ENCODE results near the gene TPT1.

The TPT1 gene

GRCh38 chr13:45333977-45334922 is 6.7 kb downstream of the TPT1 start:
- DNase-seq (ENCODE audit: insufficient read length, low spot score), result no peak
- TF ChIP-seq POLR2AphosphoS5 (IDR thresholded peaks at IDR 0.05; ENCODE audit: low read depth, low read length) (peak; percentile 5; the same call in 1 of the 2 replicates), TAF1 (IDR thresholded peaks at IDR 0.05; ENCODE audit: low read depth, low read length) (no peak), POLR2A (IDR thresholded peaks at IDR 0.05; ENCODE audit: low read depth, low read length) (peak; percentile 27; the same call in 1 of the 2 replicates)
- FAIRE-seq, result peak; percentile 16

- DNase-seq (ENCODE audit: insufficient read length, low spot score) (no peak), FAIRE-seq (no peak)
- TF ChIP-seq POLR2AphosphoS5 (IDR thresholded peaks at IDR 0.05; ENCODE audit: low read depth, low read length), result no peak
- no peak; the same call in 1 of the 2 replicates for TF ChIP-seq POLR2A (IDR thresholded peaks at IDR 0.05; ENCODE audit: low read depth, low read length)
- no peak for TF ChIP-seq POU2F2 (IDR thresholded peaks at IDR 0.05; ENCODE audit: low read depth, low read length)
Observed at GRCh38 chr13:45333251-45333976, 7.6 kb downstream of the TPT1 start.

- no peak for DNase-seq (ENCODE audit: insufficient read length, low spot score)
- FAIRE-seq, result no peak
- TF ChIP-seq POLR2A (IDR thresholded peaks at IDR 0.05; ENCODE audit: low read depth, low read length) (peak; percentile 40; the same call in 1 of the 2 replicates), POU2F2 (IDR thresholded peaks at IDR 0.05; ENCODE audit: low read depth, low read length) (no peak)
Observed at GRCh38 chr13:45332831-45333219, 8.2 kb downstream of the TPT1 start.

GRCh38 chr13:45332036-45332830 is 8.8 kb downstream of the TPT1 start:
- no peak for DNase-seq (ENCODE audit: insufficient read length, low spot score)
- no peak for FAIRE-seq
- TF ChIP-seq SPI1 (IDR thresholded peaks at IDR 0.05; ENCODE audit: low read depth, low read length) (no peak), POLR2AphosphoS5 (IDR thresholded peaks at IDR 0.05; ENCODE audit: low read depth, low read length) (no peak), PAX5 (IDR thresholded peaks at IDR 0.05; ENCODE audit: insufficient read depth, low read length, severe bottlenecking) (no peak), POU2F2 (IDR thresholded peaks at IDR 0.05; ENCODE audit: low read depth, low read length) (no peak), TAF1 (IDR thresholded peaks at IDR 0.05; ENCODE audit: low read depth, low read length) (no peak), POLR2A (IDR thresholded peaks at IDR 0.05; ENCODE audit: low read depth, low read length) (no peak; the same call in 1 of the 2 replicates)

GRCh38 chr13:45331692-45332035 is 9.3 kb downstream of the TPT1 start:
- no peak for DNase-seq (ENCODE audit: insufficient read length, low spot score)
- no peak for TF ChIP-seq POLR2A (IDR thresholded peaks at IDR 0.05; ENCODE audit: low read depth, low read length)
- TF ChIP-seq POLR2AphosphoS5 (IDR thresholded peaks at IDR 0.05; ENCODE audit: low read depth, low read length), result no peak
- no peak for TF ChIP-seq SPI1 (IDR thresholded peaks at IDR 0.05; ENCODE audit: low read depth, low read length)
- no peak for TF ChIP-seq PAX5 (IDR thresholded peaks at IDR 0.05; ENCODE audit: insufficient read depth, low read length, severe bottlenecking)
- TF ChIP-seq TAF1 (IDR thresholded peaks at IDR 0.05; ENCODE audit: low read depth, low read length), result no peak
- TF ChIP-seq POU2F2 (IDR thresholded peaks at IDR 0.05; ENCODE audit: low read depth, low read length), result no peak
- no peak for FAIRE-seq

- TF ChIP-seq POLR2AphosphoS5 (IDR thresholded peaks at IDR 0.05; ENCODE audit: low read depth, low read length) (no peak; the same call in 1 of the 2 replicates), POU2F2 (IDR thresholded peaks at IDR 0.05; ENCODE audit: low read depth, low read length) (no peak), TAF1 (IDR thresholded peaks at IDR 0.05; ENCODE audit: low read depth, low read length) (no peak), POLR2A (IDR thresholded peaks at IDR 0.05; ENCODE audit: low read depth, low read length) (no peak; the same call in 1 of the 2 replicates), SPI1 (IDR thresholded peaks at IDR 0.05; ENCODE audit: low read depth, low read length) (no peak), PAX5 (IDR thresholded peaks at IDR 0.05; ENCODE audit: insufficient read depth, low read length, severe bottlenecking) (no peak)
- DNase-seq (ENCODE audit: insufficient read length, low spot score) (no peak), FAIRE-seq (no peak)
Observed at GRCh38 chr13:45331123-45331619, 9.8 kb downstream of the TPT1 start.

- no peak for FAIRE-seq
- TF ChIP-seq PAX5 (IDR thresholded peaks at IDR 0.05; ENCODE audit: insufficient read depth, low read length, severe bottlenecking) (no peak), POLR2A (IDR thresholded peaks at IDR 0.05; ENCODE audit: low read depth, low read length) (no peak), TAF1 (IDR thresholded peaks at IDR 0.05; ENCODE audit: low read depth, low read length) (no peak), POU2F2 (IDR thresholded peaks at IDR 0.05; ENCODE audit: low read depth, low read length) (no peak), POLR2AphosphoS5 (IDR thresholded peaks at IDR 0.05; ENCODE audit: low read depth, low read length) (no peak), SPI1 (IDR thresholded peaks at IDR 0.05; ENCODE audit: low read depth, low read length) (no peak)
- DNase-seq (ENCODE audit: insufficient read length, low spot score), result no peak
Observed at GRCh38 chr13:45328661-45329111, 12.3 kb downstream of the TPT1 start.

GRCh38 chr13:45327253-45327955 is 13.6 kb downstream of the TPT1 start:
- no peak for FAIRE-seq
- TF ChIP-seq POLR2A (IDR thresholded peaks at IDR 0.05; ENCODE audit: low read depth, low read length) (no peak), POU2F2 (IDR thresholded peaks at IDR 0.05; ENCODE audit: low read depth, low read length) (no peak), POLR2AphosphoS5 (IDR thresholded peaks at IDR 0.05; ENCODE audit: low read depth, low read length) (no peak), SPI1 (IDR thresholded peaks at IDR 0.05; ENCODE audit: low read depth, low read length) (no peak), TAF1 (IDR thresholded peaks at IDR 0.05; ENCODE audit: low read depth, low read length) (no peak), PAX5 (IDR thresholded peaks at IDR 0.05; ENCODE audit: insufficient read depth, low read length, severe bottlenecking) (no peak)

More at GRCh38 chr13:45327253-45327955, 13.6 kb downstream of the TPT1 start:
- DNase-seq (ENCODE audit: insufficient read length, low spot score), result no peak
